ENCODE measurements around the gene HIVEP2. TPM values are rescaled to one million over a fixed set of nuclear protein-coding genes. Genes with fewer than 3 reads are reported as not detected.

Gene HIVEP2
- polyA plus RNA-seq, 3 donors = 0.16 to 1.4 (median 0.64) TPM

- DNase-seq = no peak
- Mint-ChIP-seq H3K9me3 (peaks cover 0 to 1% (median 0%) of the 10 kb centered on the region in 7 donors), H3K4me3 (no peak overlapping the region), H3K27me3 (ENCODE audit: low read depth in 3 of 3) (no peaks in the 10 kb centered on the region), H3K36me3 (peaks cover 0 to 3% of the 10 kb centered on the region in 2 donors), H3K27ac (no peak overlapping the region), H3K4me1 (peaks cover 26% of the 10 kb centered on the region)
- H3K79me2 ChIP-seq (ENCODE audit: insufficient read depth, low read length) = no peaks in the 10 kb centered on the region
- no peak overlapping the region for H3K4me2 ChIP-seq (replicated peaks; ENCODE audit: extremely low read depth, low read length, poor library complexity, severe bottlenecking)
- H3K9ac ChIP-seq (ENCODE audit: insufficient read depth, low read length, poor library complexity, severe bottlenecking) = no peak overlapping the region
- H3K27me3 ChIP-seq (ENCODE audit: control insufficient read depth in 2 of 2, insufficient read depth in 2 of 2, low read length in 2 of 2) = no peaks in the 10 kb centered on the region
- no peaks in the 10 kb centered on the region for H4K20me1 ChIP-seq (ENCODE audit: insufficient read depth, low read length)
- no CpG with 5 or more reads among the region's 10 CpGs for WGBS (ENCODE audit: insufficient coverage)
- H3K27ac ChIP-seq (ENCODE audit: low read depth in 1 of 2, low read length in 2 of 2) = no peak overlapping the region
- no peak overlapping the region for H3K4me3 ChIP-seq (replicated peaks in 1 of 3; ENCODE audit: low read depth in 2 of 3, low read length in 3 of 3)
- intact Hi-C loops (cut with micrococcal nuclease) = no loop called here
- no peaks in the 10 kb centered on the region for H3K36me3 ChIP-seq (replicated peaks in 1 of 2; ENCODE audit: control insufficient read depth in 1 of 2, insufficient read depth in 2 of 2, low read length in 2 of 2)
- H3K4me1 ChIP-seq (ENCODE audit: control insufficient read depth in 1 of 2, insufficient read depth in 2 of 2, low read length in 2 of 2) = peaks cover 8 to 13% of the 10 kb centered on the region in 2 donors
- no peak overlapping the region for H2AFZ ChIP-seq (ENCODE audit: insufficient read depth, low read depth, low read length, poor library complexity, severe bottlenecking)
- no peak for TF ChIP-seq CTCF (IDR thresholded peaks at IDR 0.05)
- H3K9me3 ChIP-seq (replicated peaks in 1 of 2; ENCODE audit: control insufficient read depth in 1 of 2, insufficient read depth in 1 of 2, low read length in 2 of 2) = no peaks in the 10 kb centered on the region
Observed at GRCh38 chr6:142900227-142900971, 44.6 kb downstream of the HIVEP2 start.

- peaks cover 0 to 1% (median 0%) of the 10 kb centered on the region in 7 donors for H3K9me3 Mint-ChIP-seq
- H3K36me3 Mint-ChIP-seq = peaks cover 0 to 3% of the 10 kb centered on the region in 2 donors
- no peaks in the 10 kb centered on the region for H3K9me3 ChIP-seq (replicated peaks in 1 of 2; ENCODE audit: control insufficient read depth in 1 of 2, insufficient read depth in 1 of 2, low read length in 2 of 2)
- H2AFZ ChIP-seq (ENCODE audit: insufficient read depth, low read depth, low read length, poor library complexity, severe bottlenecking) = no peak overlapping the region
- peaks cover 8 to 13% of the 10 kb centered on the region in 2 donors for H3K4me1 ChIP-seq (ENCODE audit: control insufficient read depth in 1 of 2, insufficient read depth in 2 of 2, low read length in 2 of 2)
- H3K79me2 ChIP-seq (ENCODE audit: insufficient read depth, low read length) = no peaks in the 10 kb centered on the region
- TF ChIP-seq CTCF (IDR thresholded peaks at IDR 0.05) = no peak
- H3K9ac ChIP-seq (ENCODE audit: insufficient read depth, low read length, poor library complexity, severe bottlenecking) = no peak overlapping the region
- H4K20me1 ChIP-seq (ENCODE audit: insufficient read depth, low read length) = no peaks in the 10 kb centered on the region
- no peak overlapping the region for H3K4me3 ChIP-seq (replicated peaks in 1 of 3; ENCODE audit: low read depth in 2 of 3, low read length in 3 of 3)
- H3K4me3 Mint-ChIP-seq = no peak overlapping the region
- H3K36me3 ChIP-seq (replicated peaks in 1 of 2; ENCODE audit: control insufficient read depth in 1 of 2, insufficient read depth in 2 of 2, low read length in 2 of 2) = no peaks in the 10 kb centered on the region
- H3K27me3 ChIP-seq (ENCODE audit: control insufficient read depth in 2 of 2, insufficient read depth in 2 of 2, low read length in 2 of 2) = no peaks in the 10 kb centered on the region
- no peak overlapping the region for H3K27ac Mint-ChIP-seq
- no peak for DNase-seq
- H3K27me3 Mint-ChIP-seq (ENCODE audit: low read depth in 3 of 3) = no peaks in the 10 kb centered on the region
- WGBS (ENCODE audit: insufficient coverage) = 100% methylated on average over 3 of the region's 6 CpGs
- intact Hi-C loops (cut with micrococcal nuclease) = no loop called here
- H3K4me1 Mint-ChIP-seq = peaks cover 26% of the 10 kb centered on the region
- H3K27ac ChIP-seq (ENCODE audit: low read depth in 1 of 2, low read length in 2 of 2) = no peak overlapping the region
- H3K4me2 ChIP-seq (replicated peaks; ENCODE audit: extremely low read depth, low read length, poor library complexity, severe bottlenecking) = no peak overlapping the region
Observed at GRCh38 chr6:142898927-142899895, 45.8 kb downstream of the HIVEP2 start.
